SU-DHL-6 (cell line): ENCODE data around the gene MRPL51.

Experiments used
- CTCF ChIP-seq: fragments of 200-600 bp; sonication (generic); IDR thresholded peaks from one replicate; pipeline ENCODE4 v1.5.1; 2017; ENCODE audit warnings: antibody characterized with exemption, mild to moderate bottlenecking, low read length, moderate library complexity; ENCODE audit not compliant: insufficient read depth, poor library complexity, severe bottlenecking
- EZH2phosphoT487 ChIP-seq: fragments of 200-600 bp; sonication (generic), shearing (Covaris generic); conservative IDR thresholded peaks from 2 replicates; pipeline ENCODE4 v1.6.1; 2018; ENCODE audit warnings: mild to moderate bottlenecking, antibody characterized with exemption, low read length, moderate library complexity, mixed read lengths

GRCh38 chr12:6451348-6452244, 41.5 kb downstream of the MRPL51 start, which contains the start of gene TAPBPL:
- TF ChIP-seq CTCF (no peak), EZH2phosphoT487 (no peak)
